ENCODE measurements around the gene CRACDL. TPM values are rescaled to one million over a fixed set of nuclear protein-coding genes. Genes with fewer than 3 reads are reported as not detected.

Gene CRACDL
- total RNA-seq, 1 experiment from 2014 or later, result 1.1 TPM

DNA sequence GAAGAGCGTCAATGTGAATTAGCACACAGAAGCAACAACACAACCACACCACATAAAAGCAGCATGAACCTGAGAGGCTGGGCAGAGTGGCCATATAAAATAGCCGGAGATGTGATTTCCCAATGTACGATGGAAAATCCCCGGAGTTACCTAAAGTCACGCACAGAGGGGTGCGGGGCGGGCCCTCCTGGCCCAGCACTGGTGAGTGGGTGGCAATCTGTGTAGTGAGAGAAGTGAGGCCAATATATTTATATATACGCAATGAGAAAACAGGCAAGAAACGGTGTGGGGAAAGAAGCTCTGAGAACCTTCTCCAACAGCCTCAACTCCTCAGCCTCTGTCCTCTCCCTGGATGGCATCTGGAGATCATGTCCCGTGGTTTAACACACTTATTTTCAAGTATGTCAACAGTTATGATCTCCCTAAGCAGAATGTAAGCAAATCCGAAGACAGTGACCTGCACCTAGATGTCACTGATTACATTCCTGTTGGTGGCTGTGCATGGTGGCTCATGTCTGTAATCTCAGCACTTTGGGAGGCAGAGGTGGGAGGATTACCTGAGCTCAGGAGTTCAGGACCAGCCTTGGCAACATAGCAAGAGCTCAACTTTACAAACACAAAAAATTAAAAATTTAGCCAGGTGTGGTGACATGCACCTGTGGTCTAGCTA lies 41.6 kb downstream of the CRACDL start:
- POLR2A ChIA-PET, result no interaction called here
- H3K27me3 ChIP-seq (replicated peaks; ENCODE audit: control insufficient read depth, insufficient read depth, low read length), result no peaks in the 10 kb centered on the region
- H3K4me3 Mint-ChIP-seq (ENCODE audit: unreplicated experiment), result no peak overlapping the region
- peaks cover 6% of the 10 kb centered on the region for H3K4me1 Mint-ChIP-seq (ENCODE audit: low read depth, unreplicated experiment)
- intact Hi-C loops (cut with micrococcal nuclease; ENCODE audit: unreplicated experiment), result no loop called here
- H3K4me1 ChIP-seq, result no peaks in the 10 kb centered on the region
- DNase-seq, result no peak
- CTCF ChIA-PET, result interaction anchor here (1.2 kb wide), 1 partner anchor 245 kb away, joined by 3 read pairs; no protein-coding TSS in a partner anchor
- peaks cover 6% of the 10 kb centered on the region for H3K27me3 Mint-ChIP-seq (ENCODE audit: insufficient read depth, unreplicated experiment)
- no peaks in the 10 kb centered on the region for H3K36me3 ChIP-seq (ENCODE audit: control insufficient read depth, insufficient read depth, low read length)
- no peaks in the 10 kb centered on the region for H3K36me3 Mint-ChIP-seq (ENCODE audit: insufficient read depth, unreplicated experiment)
- H3K4me3 ChIP-seq (ENCODE audit: low read depth, low read length), result no peak overlapping the region
- no peak overlapping the region for H3K27ac Mint-ChIP-seq (ENCODE audit: unreplicated experiment)
- BruUV-seq (replicated peaks), result no TSS peak
- no peaks in the 10 kb centered on the region for H3K9me3 ChIP-seq
- TF ChIP-seq, protein P1, sequence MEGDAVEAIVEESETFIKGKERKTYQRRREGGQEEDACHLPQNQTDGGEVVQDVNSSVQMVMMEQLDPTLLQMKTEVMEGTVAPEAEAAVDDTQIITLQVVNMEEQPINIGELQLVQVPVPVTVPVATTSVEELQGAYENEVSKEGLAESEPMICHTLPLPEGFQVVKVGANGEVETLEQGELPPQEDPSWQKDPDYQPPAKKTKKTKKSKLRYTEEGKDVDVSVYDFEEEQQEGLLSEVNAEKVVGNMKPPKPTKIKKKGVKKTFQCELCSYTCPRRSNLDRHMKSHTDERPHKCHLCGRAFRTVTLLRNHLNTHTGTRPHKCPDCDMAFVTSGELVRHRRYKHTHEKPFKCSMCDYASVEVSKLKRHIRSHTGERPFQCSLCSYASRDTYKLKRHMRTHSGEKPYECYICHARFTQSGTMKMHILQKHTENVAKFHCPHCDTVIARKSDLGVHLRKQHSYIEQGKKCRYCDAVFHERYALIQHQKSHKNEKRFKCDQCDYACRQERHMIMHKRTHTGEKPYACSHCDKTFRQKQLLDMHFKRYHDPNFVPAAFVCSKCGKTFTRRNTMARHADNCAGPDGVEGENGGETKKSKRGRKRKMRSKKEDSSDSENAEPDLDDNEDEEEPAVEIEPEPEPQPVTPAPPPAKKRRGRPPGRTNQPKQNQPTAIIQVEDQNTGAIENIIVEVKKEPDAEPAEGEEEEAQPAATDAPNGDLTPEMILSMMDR (IDR thresholded peaks at IDR 0.05; ENCODE audit: insufficient read depth in 1 of 2, low read depth in 1 of 2, low read length in 1 of 2, severe bottlenecking in 1 of 2, unreplicated experiment in 1 of 2), result no peak
- H3K9me3 Mint-ChIP-seq (ENCODE audit: unreplicated experiment), result no peaks in the 10 kb centered on the region

DNA sequence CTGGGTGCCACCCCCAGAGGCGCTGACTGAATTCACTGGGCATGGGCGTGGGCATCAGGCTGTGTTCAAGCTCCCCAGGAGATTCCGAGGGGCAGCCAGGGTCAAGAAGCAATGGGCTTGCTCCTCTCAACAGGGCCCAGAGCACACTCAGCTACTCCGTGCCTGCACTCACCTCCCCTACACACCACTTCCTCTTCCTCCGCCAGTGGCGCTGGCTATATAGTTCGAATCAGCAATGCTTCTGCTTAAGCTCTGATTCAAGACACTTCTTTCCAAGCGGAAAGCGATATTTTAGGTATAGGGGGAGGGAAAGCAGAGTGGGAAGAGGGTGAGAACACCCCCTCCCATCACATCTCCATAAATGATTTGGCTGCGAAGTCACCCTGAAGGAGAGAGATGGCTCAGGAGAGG lies 42.1 kb downstream of the CRACDL start:
- CTCF ChIA-PET, result interaction anchor here (1.2 kb wide), 1 partner anchor 245 kb away, joined by 3 read pairs; no protein-coding TSS in a partner anchor
- intact Hi-C loops (cut with micrococcal nuclease; ENCODE audit: unreplicated experiment), result no loop called here
- H3K36me3 ChIP-seq (ENCODE audit: control insufficient read depth, insufficient read depth, low read length), result no peaks in the 10 kb centered on the region
- TF ChIP-seq, protein P1 (IDR thresholded peaks at IDR 0.05; ENCODE audit: insufficient read depth in 1 of 2, low read depth in 1 of 2, low read length in 1 of 2, severe bottlenecking in 1 of 2, unreplicated experiment in 1 of 2), result no peak
- no peaks in the 10 kb centered on the region for H3K9me3 Mint-ChIP-seq (ENCODE audit: unreplicated experiment)
- H3K4me1 Mint-ChIP-seq (ENCODE audit: low read depth, unreplicated experiment), result peaks cover 6% of the 10 kb centered on the region
- POLR2A ChIA-PET, result no interaction called here
- no peak overlapping the region for H3K4me3 Mint-ChIP-seq (ENCODE audit: unreplicated experiment)
- no TSS peak for BruUV-seq (replicated peaks)
- DNase-seq, result no peak
- H3K27me3 Mint-ChIP-seq (ENCODE audit: insufficient read depth, unreplicated experiment), result peaks cover 8% of the 10 kb centered on the region
- no peaks in the 10 kb centered on the region for H3K36me3 Mint-ChIP-seq (ENCODE audit: insufficient read depth, unreplicated experiment)
- no peaks in the 10 kb centered on the region for H3K4me1 ChIP-seq
- no peaks in the 10 kb centered on the region for H3K27me3 ChIP-seq (replicated peaks; ENCODE audit: control insufficient read depth, insufficient read depth, low read length)
- H3K27ac Mint-ChIP-seq (ENCODE audit: unreplicated experiment), result no peak overlapping the region
- H3K4me3 ChIP-seq (ENCODE audit: low read depth, low read length), result no peak overlapping the region
- H3K9me3 ChIP-seq, result no peaks in the 10 kb centered on the region

DNA sequence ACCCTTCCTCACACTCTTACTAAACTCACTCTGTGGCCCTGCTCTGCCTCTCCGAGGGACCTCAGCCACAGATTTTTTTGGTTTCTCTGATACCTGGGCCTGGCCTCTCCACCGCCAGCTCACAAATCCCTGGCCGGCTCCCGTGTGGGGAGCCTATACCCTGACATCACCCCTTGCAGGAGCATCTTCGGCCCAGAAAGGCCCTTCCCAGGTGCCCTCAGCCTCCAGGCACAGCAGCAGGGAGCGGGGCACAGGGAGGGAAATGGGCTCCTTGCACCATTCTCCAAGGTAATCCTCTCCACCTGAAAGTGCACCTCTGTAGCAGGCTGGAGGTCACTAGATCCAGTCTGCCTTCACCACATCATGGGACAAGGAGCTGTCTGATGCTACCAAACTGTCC lies 43.2 kb downstream of the CRACDL start:
- H3K4me1 Mint-ChIP-seq (ENCODE audit: low read depth, unreplicated experiment), result peaks cover 1% of the 10 kb centered on the region
- TF ChIP-seq, protein P1 (IDR thresholded peaks at IDR 0.05; ENCODE audit: insufficient read depth in 1 of 2, low read depth in 1 of 2, low read length in 1 of 2, severe bottlenecking in 1 of 2, unreplicated experiment in 1 of 2), result no peak
- H3K4me3 ChIP-seq (ENCODE audit: low read depth, low read length), result no peak overlapping the region
- H3K9me3 Mint-ChIP-seq (ENCODE audit: unreplicated experiment), result peaks cover 3% of the 10 kb centered on the region
- no TSS peak for BruUV-seq (replicated peaks)
- peaks cover 12% of the 10 kb centered on the region for H3K27me3 Mint-ChIP-seq (ENCODE audit: insufficient read depth, unreplicated experiment)
- no peak for DNase-seq
- intact Hi-C loops (cut with micrococcal nuclease; ENCODE audit: unreplicated experiment), result no loop called here
- CTCF ChIA-PET, result no interaction called here
- H3K36me3 ChIP-seq (ENCODE audit: control insufficient read depth, insufficient read depth, low read length), result no peaks in the 10 kb centered on the region
- POLR2A ChIA-PET, result no interaction called here
- H3K36me3 Mint-ChIP-seq (ENCODE audit: insufficient read depth, unreplicated experiment), result no peaks in the 10 kb centered on the region
- no peaks in the 10 kb centered on the region; the same call in 1 of the 2 replicates for H3K9me3 ChIP-seq
- no peak overlapping the region for H3K4me3 Mint-ChIP-seq (ENCODE audit: unreplicated experiment)
- H3K27me3 ChIP-seq (replicated peaks; ENCODE audit: control insufficient read depth, insufficient read depth, low read length), result no peaks in the 10 kb centered on the region
- no peak overlapping the region for H3K27ac Mint-ChIP-seq (ENCODE audit: unreplicated experiment)
- H3K4me1 ChIP-seq, result no peaks in the 10 kb centered on the region
